Measurements from ENCODE around the gene ZNF202. TPM values are rescaled to one million over a fixed set of nuclear protein-coding genes. Genes with fewer than 3 reads are reported as not detected.

The ZNF202 gene
- total RNA-seq, 2 donors from 2014 or later = 8.6 to 11.5 TPM

DNA sequence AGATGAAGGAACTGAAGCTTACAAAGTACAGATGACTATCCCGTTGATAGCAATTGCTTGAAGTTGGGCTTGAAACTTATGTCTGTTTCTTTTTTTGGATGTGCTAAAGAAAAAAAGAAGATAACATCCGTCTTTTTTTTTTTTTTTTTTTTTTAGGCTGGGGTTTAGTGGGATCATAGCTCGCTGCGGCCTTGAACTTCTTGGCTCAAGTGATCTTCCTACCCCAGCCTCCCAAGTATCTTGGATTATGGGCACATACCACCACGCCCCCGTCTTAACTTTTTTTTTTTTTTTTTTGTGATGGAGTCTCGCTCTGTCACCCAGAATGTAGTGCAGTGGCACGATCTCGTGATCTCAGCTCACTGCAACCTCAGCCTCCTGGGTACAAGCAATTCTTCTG, 46.2 kb downstream of the ZNF202 start:
- H3K27me3 Mint-ChIP-seq (ENCODE audit: low read depth) = peaks cover 34% of the 10 kb centered on the region
- H3K4me3 Mint-ChIP-seq = no peak overlapping the region
- DNase-seq (no peak), ATAC-seq (replicated peaks in 1 of 2) (no peak)
- peaks cover 4% of the 10 kb centered on the region for H3K4me1 Mint-ChIP-seq (ENCODE audit: low read depth)
- H3K9me3 Mint-ChIP-seq = no peaks in the 10 kb centered on the region
- H3K36me3 Mint-ChIP-seq (ENCODE audit: insufficient read depth in 2 of 2) = no peaks in the 10 kb centered on the region
- H3K27ac Mint-ChIP-seq = no peak overlapping the region

DNA sequence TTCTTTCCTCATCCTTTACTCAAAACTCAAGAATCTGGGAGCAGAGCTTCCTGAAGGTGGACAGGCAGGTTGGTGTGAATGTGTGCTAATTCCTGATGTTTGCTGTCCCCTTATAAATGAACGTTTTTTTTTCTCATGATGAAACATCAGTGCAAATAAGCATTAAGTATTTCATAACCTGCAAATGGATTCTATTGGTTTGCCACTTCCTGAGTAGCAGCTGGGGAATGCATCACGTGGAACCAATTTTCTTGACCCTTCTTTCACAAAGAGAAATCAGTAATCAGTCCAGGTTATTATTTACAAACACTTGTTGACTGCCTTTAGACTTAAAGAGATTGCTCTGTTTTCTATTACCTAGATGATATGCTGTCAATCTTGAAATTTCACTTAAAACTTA, 46.9 kb downstream of the ZNF202 start:
- Mint-ChIP-seq H3K9me3 (no peaks in the 10 kb centered on the region), H3K27me3 (ENCODE audit: low read depth) (peaks cover 38% of the 10 kb centered on the region)
- no peak for ATAC-seq (replicated peaks in 1 of 2)

DNA sequence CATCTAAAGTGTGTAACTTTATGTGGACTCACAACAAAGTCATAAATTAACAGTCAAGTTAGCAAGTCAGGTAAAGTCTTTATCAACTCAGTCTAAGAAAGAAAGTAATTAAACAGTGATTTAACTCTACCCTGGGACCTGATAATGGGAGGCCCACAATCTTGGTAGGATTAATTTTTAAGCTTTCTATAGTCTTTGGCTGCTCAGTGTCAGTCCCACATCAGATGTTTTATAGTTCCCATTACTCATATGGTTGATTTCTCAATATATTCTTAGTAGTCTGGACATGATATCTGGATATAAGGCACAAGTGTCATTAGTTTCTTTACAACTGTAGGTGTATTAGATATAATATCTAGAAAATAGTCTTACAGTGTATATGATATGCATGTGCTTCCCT, 48.5 kb downstream of the ZNF202 start:
- H3K4me1 Mint-ChIP-seq (ENCODE audit: low read depth) = peaks cover 6% of the 10 kb centered on the region
- H3K27ac Mint-ChIP-seq = no peak overlapping the region
- H3K4me3 Mint-ChIP-seq = no peak overlapping the region
- no peaks in the 10 kb centered on the region for H3K9me3 Mint-ChIP-seq
- DNase-seq (no peak), ATAC-seq (replicated peaks in 1 of 2) (no peak)
- H3K27me3 Mint-ChIP-seq (ENCODE audit: low read depth) = peaks cover 42% of the 10 kb centered on the region
- H3K36me3 Mint-ChIP-seq (ENCODE audit: insufficient read depth in 2 of 2) = no peaks in the 10 kb centered on the region

More for the DNA sequence above, 46.9 kb downstream of the ZNF202 start:
- Mint-ChIP-seq H3K4me3 (no peak overlapping the region), H3K36me3 (ENCODE audit: insufficient read depth in 2 of 2) (no peaks in the 10 kb centered on the region), H3K27ac (no peak overlapping the region), H3K4me1 (ENCODE audit: low read depth) (peaks cover 6% of the 10 kb centered on the region)
- no peak for DNase-seq

DNA sequence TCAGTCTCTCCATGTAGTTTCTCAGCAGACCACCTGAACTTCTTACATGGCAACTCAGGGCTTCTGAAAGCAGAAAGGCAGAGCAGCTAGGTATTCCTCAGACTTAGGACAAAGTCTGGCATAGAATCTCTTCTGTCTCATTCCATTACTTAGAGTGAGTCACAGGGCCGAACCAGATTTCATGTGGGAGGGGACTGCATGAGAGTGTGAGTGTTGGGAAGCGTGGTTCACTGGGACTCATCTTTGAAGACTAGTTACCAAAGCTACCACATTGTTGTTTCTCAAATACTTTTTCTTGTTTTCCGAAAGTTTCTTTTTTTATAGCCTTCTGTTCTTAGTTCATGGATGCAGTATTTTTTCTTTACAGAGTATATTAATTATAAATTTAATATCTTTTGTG, 51.0 kb downstream of the ZNF202 start:
- DNase-seq (peak; percentile 11 to 21), ATAC-seq (replicated peaks in 1 of 2) (peak; percentile 75 to 83)
- no peak overlapping the region for H3K4me3 Mint-ChIP-seq
- H3K27me3 Mint-ChIP-seq (ENCODE audit: low read depth) = peaks cover 42% of the 10 kb centered on the region
- no peaks in the 10 kb centered on the region for H3K9me3 Mint-ChIP-seq
- peaks cover 6% of the 10 kb centered on the region for H3K4me1 Mint-ChIP-seq (ENCODE audit: low read depth)
- no peak overlapping the region for H3K27ac Mint-ChIP-seq
- H3K36me3 Mint-ChIP-seq (ENCODE audit: insufficient read depth in 2 of 2) = no peaks in the 10 kb centered on the region

- DNase-seq (no peak), ATAC-seq (replicated peaks in 1 of 2) (no peak)
- no peak overlapping the region for H3K4me3 Mint-ChIP-seq
- H3K36me3 Mint-ChIP-seq (ENCODE audit: insufficient read depth in 2 of 2) = no peaks in the 10 kb centered on the region
- H3K27ac Mint-ChIP-seq = no peak overlapping the region
- peaks cover 20% of the 10 kb centered on the region for H3K27me3 Mint-ChIP-seq (ENCODE audit: low read depth)
- H3K4me1 Mint-ChIP-seq (ENCODE audit: low read depth) = peaks cover 21% of the 10 kb centered on the region
- H3K9me3 Mint-ChIP-seq = no peaks in the 10 kb centered on the region
Measured at GRCh38 chr11:123684601-123685000, 56.9 kb downstream of the ZNF202 start.

- Mint-ChIP-seq H3K9me3 (no peaks in the 10 kb centered on the region), H3K4me3 (no peak overlapping the region), H3K27ac (no peak overlapping the region), H3K27me3 (ENCODE audit: low read depth) (peaks cover 16% of the 10 kb centered on the region), H3K4me1 (ENCODE audit: low read depth) (peaks cover 21% of the 10 kb centered on the region), H3K36me3 (ENCODE audit: insufficient read depth in 2 of 2) (no peaks in the 10 kb centered on the region)
- ATAC-seq (replicated peaks in 1 of 2) (no peak), DNase-seq (no peak)
Measured at GRCh38 chr11:123683428-123684170, 57.9 kb downstream of the ZNF202 start.

GRCh38 chr11:123682696-123683410, 58.6 kb downstream of the ZNF202 start:
- Mint-ChIP-seq H3K4me1 (ENCODE audit: low read depth) (peaks cover 21% of the 10 kb centered on the region), H3K27ac (no peak overlapping the region), H3K4me3 (no peak overlapping the region), H3K36me3 (ENCODE audit: insufficient read depth in 2 of 2) (no peaks in the 10 kb centered on the region), H3K27me3 (ENCODE audit: low read depth) (peaks cover 16% of the 10 kb centered on the region), H3K9me3 (no peaks in the 10 kb centered on the region)
- no peak for ATAC-seq (replicated peaks in 1 of 2)
- DNase-seq = no peak

DNA sequence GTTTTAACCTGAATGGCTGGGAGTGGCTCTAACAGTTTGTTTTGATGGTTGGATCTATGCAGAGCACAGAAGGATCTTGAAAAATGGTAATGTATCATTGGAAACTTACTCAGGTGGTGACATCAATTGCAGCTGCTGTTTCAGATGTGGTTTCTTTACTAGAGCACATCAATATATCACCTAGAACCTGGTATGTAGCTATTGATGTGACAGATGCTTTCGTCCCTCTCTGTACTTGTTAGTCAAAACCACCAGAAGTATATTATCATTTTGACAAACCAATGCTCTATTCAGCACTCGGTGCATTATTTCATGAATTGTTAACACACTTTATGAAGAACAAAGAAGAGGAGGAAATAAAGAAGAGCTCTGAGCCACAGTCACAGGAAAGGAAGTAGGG, 60.4 kb downstream of the ZNF202 start:
- Mint-ChIP-seq H3K27me3 (ENCODE audit: low read depth) (peaks cover 16% of the 10 kb centered on the region), H3K4me3 (peak overlapping the region; percentile 9 to 18), H3K9me3 (no peaks in the 10 kb centered on the region), H3K4me1 (ENCODE audit: low read depth) (peaks cover 21% of the 10 kb centered on the region), H3K36me3 (ENCODE audit: insufficient read depth in 2 of 2) (no peaks in the 10 kb centered on the region), H3K27ac (peak overlapping the region; percentile 12)
- ATAC-seq (replicated peaks in 1 of 2) = peak; percentile 98 to 99
- DNase-seq = peak; percentile 5 to 11

GRCh38 chr11:123678246-123678645, 63.2 kb downstream of the ZNF202 start:
- Mint-ChIP-seq H3K27me3 (ENCODE audit: low read depth) (peaks cover 7% of the 10 kb centered on the region), H3K27ac (no peak overlapping the region), H3K4me3 (no peak overlapping the region), H3K36me3 (ENCODE audit: insufficient read depth in 2 of 2) (no peaks in the 10 kb centered on the region), H3K9me3 (no peaks in the 10 kb centered on the region), H3K4me1 (ENCODE audit: low read depth) (peaks cover 21% of the 10 kb centered on the region)
- no peak for ATAC-seq (replicated peaks in 1 of 2)
- DNase-seq = no peak

- Mint-ChIP-seq H3K27ac (no peak overlapping the region), H3K27me3 (ENCODE audit: low read depth) (peaks cover 7% of the 10 kb centered on the region), H3K4me3 (no peak overlapping the region), H3K36me3 (ENCODE audit: insufficient read depth in 2 of 2) (no peaks in the 10 kb centered on the region), H3K9me3 (no peaks in the 10 kb centered on the region), H3K4me1 (ENCODE audit: low read depth) (peaks cover 21% of the 10 kb centered on the region)
- no peak for DNase-seq
- no peak for ATAC-seq (replicated peaks in 1 of 2)
Measured at GRCh38 chr11:123677510-123677909, 64.0 kb downstream of the ZNF202 start.

- Mint-ChIP-seq H3K27ac (no peak overlapping the region), H3K27me3 (ENCODE audit: low read depth) (no peaks in the 10 kb centered on the region), H3K36me3 (ENCODE audit: insufficient read depth in 2 of 2) (no peaks in the 10 kb centered on the region), H3K4me1 (ENCODE audit: low read depth) (no peaks in the 10 kb centered on the region), H3K9me3 (no peaks in the 10 kb centered on the region), H3K4me3 (no peak overlapping the region)
- DNase-seq = no peak
- ATAC-seq (replicated peaks in 1 of 2) = no peak
Measured at GRCh38 chr11:123674297-123674696, 67.2 kb downstream of the ZNF202 start.
